Renal cortical epithelial cell (primary cell): ENCODE data around the gene HYCC1. TPM values are rescaled to one million over a fixed set of nuclear protein-coding genes. Genes with fewer than 3 reads are reported as not detected.
"Not testable (repeated sequence)": the region's sequence is repeated elsewhere in the genome, so short reads cannot be mapped to it uniquely, and the experiment has no call there.

Source experiments
- DNase-seq: peaks from one replicate; pipeline ENCODE4 v3.0.0-alpha.2; 2011; ENCODE audit warnings: low read depth
- total RNA-seq: library from RNA; depleted of rRNA; stranded (reverse); fragments of >200 nt; gene quantifications from 2 replicates; pipeline ENCODE4 v1.2.3, GENCODE V29; 2014

Gene HYCC1
- total RNA-seq, result 41.3 and 49.0 TPM in 2 replicates

GRCh38 chr7:23013715-23014649 lies at the start of gene HYCC1:
TSS of gene HYCC1 (minus strand) at chr7:23014130. CDS start at chr7:22991111, 23,019 bp downstream.
- peak; percentile 95 for DNase-seq

- DNase-seq, result no peak
Measured at GRCh38 chr7:23062452-23062851, 48.5 kb upstream of the HYCC1 start.

- DNase-seq, result no peak
Measured at GRCh38 chr7:23061327-23061726, 47.4 kb upstream of the HYCC1 start.

- no peak for DNase-seq
Measured at GRCh38 chr7:23058408-23059096, 44.6 kb upstream of the HYCC1 start.

- DNase-seq, result peak; percentile 67
Measured at GRCh38 chr7:23055582-23056178, 41.8 kb upstream of the HYCC1 start.

- not testable (repeated sequence) for DNase-seq
Measured at GRCh38 chr7:23051124-23051485, 37.2 kb upstream of the HYCC1 start.

- DNase-seq, result not testable (repeated sequence)
Measured at GRCh38 chr7:23046336-23046735, 32.4 kb upstream of the HYCC1 start.

- DNase-seq, result not testable (repeated sequence)
Measured at GRCh38 chr7:23045086-23045485, 31.2 kb upstream of the HYCC1 start.

GRCh38 chr7:23044581-23044980 lies 30.7 kb upstream of the HYCC1 start:
- DNase-seq, result peak; percentile 44

GRCh38 chr7:23043441-23043840 lies 29.5 kb upstream of the HYCC1 start:
- DNase-seq, result peak; percentile 44

- not testable (repeated sequence) for DNase-seq
Measured at GRCh38 chr7:23039674-23040073, 25.7 kb upstream of the HYCC1 start.

- not testable (repeated sequence) for DNase-seq
Measured at GRCh38 chr7:23035542-23036371, 21.8 kb upstream of the HYCC1 start.

GRCh38 chr7:23027261-23027660 lies 13.3 kb upstream of the HYCC1 start:
- no peak for DNase-seq

GRCh38 chr7:23026164-23026563 lies 12.2 kb upstream of the HYCC1 start:
- DNase-seq, result no peak

GRCh38 chr7:23024454-23024853 lies 10.5 kb upstream of the HYCC1 start:
- DNase-seq, result no peak

GRCh38 chr7:23022851-23023250 lies 8.9 kb upstream of the HYCC1 start:
- no peak for DNase-seq

- peak; percentile 48 for DNase-seq
Measured at GRCh38 chr7:23022258-23022769, 8.4 kb upstream of the HYCC1 start.

GRCh38 chr7:23021596-23021995 lies 7.7 kb upstream of the HYCC1 start:
- DNase-seq, result no peak

- peak; percentile 73 for DNase-seq
Measured at GRCh38 chr7:23020742-23021401, 6.9 kb upstream of the HYCC1 start.

- DNase-seq, result no peak
Measured at GRCh38 chr7:23018750-23019149, 4.8 kb upstream of the HYCC1 start.

- DNase-seq, result no peak
Measured at GRCh38 chr7:23017309-23017708, 3.4 kb upstream of the HYCC1 start.
